SK-N-MC (cell line): ENCODE data around the gene CAMTA1.
"Not testable (repeated sequence)": the region's sequence is repeated elsewhere in the genome, so short reads cannot be mapped to it uniquely, and the experiment has no call there.

Experiments used
- DNase-seq: peaks from one replicate; pipeline ENCODE4 v3.0.0-alpha.2; 2011; ENCODE audit warnings: low read depth, low spot score
- H3K27ac ChIP-seq: fragments of 200-600 bp; sonication (generic); 2 replicates; pipeline ENCODE4 v1.5.1; 2016; ENCODE audit warnings: mixed run types
- H3K36me3 ChIP-seq: fragments of 200-600 bp; sonication (generic); 2 replicates; pipeline ENCODE4 v1.6.1; 2017; ENCODE audit warnings: antibody characterized with exemption, low read length, mixed read lengths; ENCODE audit not compliant: insufficient read depth
- H3K4me3 ChIP-seq: fragments of 200-600 bp; sonication (generic); 2 replicates; pipeline ENCODE4 v1.5.1; 2016
- H3K9ac ChIP-seq: fragments of 200-600 bp; sonication (generic); 2 replicates; pipeline ENCODE4 v1.8.0; 2017; ENCODE audit warnings: mixed run types, mixed read lengths; ENCODE audit not compliant: insufficient read length
- H3K9me3 ChIP-seq: fragments of 200-600 bp; sonication (generic); 2 replicates; pipeline ENCODE4 v1.6.1; 2017; ENCODE audit warnings: low read depth, mild to moderate bottlenecking, antibody characterized with exemption, low read length, moderate library complexity, mixed read lengths
- EZH2 ChIP-seq: fragments of 200-600 bp; sonication (generic); IDR thresholded peaks from one replicate; pipeline ENCODE4 v1.6.1; 2017; ENCODE audit warnings: antibody characterized with exemption
- FOXP2 ChIP-seq: optimal IDR thresholded peaks from 2 replicates; pipeline ENCODE3; 2011; ENCODE audit warnings: mild to moderate bottlenecking, moderate library complexity; ENCODE audit not compliant: insufficient read depth; ENCODE audit errors: extremely low read length, control extremely low read depth
- POLR2AphosphoS5 ChIP-seq: IDR thresholded peaks from 2 replicates; pipeline ENCODE4 v1.6.1; 2012; ENCODE audit warnings: mild to moderate bottlenecking, low read depth, low read length, borderline replicate concordance

The CAMTA1 gene

DNA sequence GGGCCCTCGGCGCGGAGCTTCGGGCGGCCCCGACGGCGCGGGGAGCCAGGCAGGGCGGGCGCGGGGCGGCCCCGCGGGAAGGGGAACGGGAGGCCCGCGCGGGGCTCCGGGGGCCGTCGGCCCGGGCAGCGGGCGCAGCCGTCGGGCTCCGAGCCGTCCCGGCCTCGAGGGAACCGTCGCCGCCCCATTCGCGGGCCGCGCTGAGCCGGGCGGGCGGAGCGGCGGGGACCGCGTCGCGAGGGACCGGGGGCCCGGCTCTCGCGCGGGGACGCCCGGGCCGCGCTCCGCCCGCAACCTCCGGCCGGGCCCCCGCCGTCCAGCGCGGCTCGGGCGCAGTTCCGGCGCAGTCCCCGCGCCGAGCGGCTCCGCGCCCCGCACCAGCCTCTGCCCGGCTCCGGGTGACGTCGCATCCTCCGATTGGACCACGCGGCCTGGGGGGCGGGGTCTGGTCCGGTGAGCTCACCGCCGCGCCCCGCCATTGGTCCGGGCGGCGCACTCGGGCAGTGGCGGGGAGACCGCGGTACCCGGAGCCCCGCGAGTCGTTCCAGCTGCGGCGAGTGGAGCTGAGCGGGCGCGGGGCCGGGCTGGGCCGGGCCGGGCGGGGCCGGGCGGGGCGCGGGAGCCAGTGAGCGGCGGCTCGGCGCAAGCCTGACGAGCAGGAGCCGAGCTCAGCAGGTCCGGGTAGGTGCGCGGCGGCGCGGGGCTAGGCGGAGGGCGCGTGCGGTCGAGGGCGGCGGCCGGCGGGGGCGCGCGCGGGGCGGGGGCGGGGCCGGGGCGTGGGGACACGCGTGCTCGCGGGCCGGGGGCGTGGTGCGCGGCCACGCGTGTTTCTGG, 919.2 kb downstream of the CAMTA1 start:
- no peak for TF ChIP-seq FOXP2
- no peak for TF ChIP-seq POLR2AphosphoS5
- no peak for TF ChIP-seq EZH2
- H3K4me3 ChIP-seq, result peak overlapping the region; percentile 58; the same call in 1 of the 2 replicates
- no peak overlapping the region for H3K9ac ChIP-seq
- H3K9me3 ChIP-seq, result no peaks in the 10 kb centered on the region
- no peak overlapping the region for H3K27ac ChIP-seq
- H3K36me3 ChIP-seq, result no peaks in the 10 kb centered on the region
- DNase-seq, result no peak

DNA sequence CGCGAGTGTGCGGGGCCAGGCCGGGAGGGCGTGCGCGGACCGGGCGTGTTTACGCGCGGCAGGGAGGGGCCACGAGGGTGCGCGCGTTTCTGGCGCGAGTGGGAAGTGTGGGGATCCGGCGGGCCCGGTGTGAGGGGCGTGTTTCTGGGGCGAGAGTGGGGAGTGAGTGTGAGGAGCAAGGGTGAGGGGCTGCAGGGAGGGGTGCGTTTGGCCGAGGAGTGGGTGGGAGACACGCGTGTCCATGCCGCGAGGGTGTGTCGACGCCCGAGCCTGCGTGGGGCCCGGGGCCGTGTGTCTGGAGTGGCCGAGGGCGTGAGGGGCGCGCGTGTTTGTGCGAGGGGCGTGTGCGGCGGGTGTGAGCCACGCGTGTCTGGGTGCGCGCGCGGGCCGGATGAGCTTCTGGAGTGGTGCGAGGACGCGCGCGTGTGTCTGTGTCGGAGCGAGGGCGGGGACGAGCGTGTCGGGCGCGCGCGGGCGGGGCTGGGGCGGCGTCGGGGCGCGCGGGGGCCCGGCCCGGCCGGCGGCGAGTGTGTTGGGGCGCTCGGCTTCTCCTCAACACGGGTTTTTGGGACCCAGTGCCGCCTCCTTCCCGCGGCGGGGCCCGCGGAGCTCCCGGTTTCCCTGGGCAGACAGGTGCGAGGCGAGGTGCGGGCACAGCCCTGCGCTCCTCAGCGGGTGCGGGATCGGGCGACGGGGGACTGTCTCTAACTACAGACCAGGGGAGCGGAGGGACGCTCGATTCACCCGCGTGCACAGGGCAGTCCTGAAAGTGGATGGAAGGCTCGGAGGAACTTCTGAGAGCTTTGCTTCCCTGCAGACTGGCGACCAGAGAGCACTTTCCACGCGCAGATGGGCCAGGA, 920.0 kb downstream of the CAMTA1 start:
- peak; percentile 68 for TF ChIP-seq EZH2
- TF ChIP-seq POLR2AphosphoS5, result no peak
- no peak for TF ChIP-seq FOXP2
- H3K4me3 ChIP-seq, result peak overlapping the region; percentile 58
- H3K27ac ChIP-seq, result no peak overlapping the region
- DNase-seq, result no peak
- no peaks in the 10 kb centered on the region for H3K9me3 ChIP-seq
- no peak overlapping the region for H3K9ac ChIP-seq
- no peaks in the 10 kb centered on the region for H3K36me3 ChIP-seq

DNA sequence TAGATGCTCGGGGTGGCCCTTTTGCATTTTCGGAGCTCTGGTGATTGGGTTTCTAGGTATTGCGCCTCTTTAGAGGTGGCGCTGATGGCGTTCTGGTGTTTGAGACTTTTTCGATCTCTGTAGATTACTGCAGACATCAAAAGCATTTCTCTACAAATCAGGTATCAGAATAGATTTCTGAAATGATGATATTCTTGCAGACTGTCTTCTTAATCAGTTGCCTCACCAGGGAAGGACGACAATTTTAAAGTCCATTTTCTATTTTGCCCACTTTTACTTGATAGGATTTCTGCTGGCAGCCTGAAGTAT, 920.6 kb downstream of the CAMTA1 start:
- no peak for TF ChIP-seq EZH2
- no peak for TF ChIP-seq POLR2AphosphoS5
- TF ChIP-seq FOXP2, result no peak
- no peaks in the 10 kb centered on the region for H3K36me3 ChIP-seq
- H3K27ac ChIP-seq, result no peak overlapping the region
- peak overlapping the region; percentile 5; the same call in 1 of the 2 replicates for H3K4me3 ChIP-seq
- H3K9ac ChIP-seq, result no peak overlapping the region
- no peak for DNase-seq
- H3K9me3 ChIP-seq, result no peaks in the 10 kb centered on the region

DNA sequence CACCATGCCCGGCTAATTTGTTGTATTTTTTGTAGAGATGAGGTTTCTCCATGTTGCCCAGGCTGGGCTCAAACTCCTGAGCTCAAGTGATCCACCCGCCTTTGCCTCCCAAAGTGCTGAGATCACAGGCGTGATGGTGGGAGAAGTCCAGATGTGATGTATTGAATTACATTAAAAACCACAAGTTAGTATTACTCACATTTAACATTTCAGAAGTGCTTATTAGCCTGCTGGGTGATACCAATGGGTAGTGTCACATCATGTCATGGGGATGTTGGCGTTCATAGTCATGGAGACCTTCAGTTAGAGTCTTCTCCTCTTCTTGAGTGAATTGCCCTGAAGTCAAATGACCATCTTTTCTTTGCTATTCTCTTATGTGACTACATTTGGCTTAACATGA, 922.3 kb downstream of the CAMTA1 start:
- H3K36me3 ChIP-seq, result no peaks in the 10 kb centered on the region
- no peak for DNase-seq

DNA sequence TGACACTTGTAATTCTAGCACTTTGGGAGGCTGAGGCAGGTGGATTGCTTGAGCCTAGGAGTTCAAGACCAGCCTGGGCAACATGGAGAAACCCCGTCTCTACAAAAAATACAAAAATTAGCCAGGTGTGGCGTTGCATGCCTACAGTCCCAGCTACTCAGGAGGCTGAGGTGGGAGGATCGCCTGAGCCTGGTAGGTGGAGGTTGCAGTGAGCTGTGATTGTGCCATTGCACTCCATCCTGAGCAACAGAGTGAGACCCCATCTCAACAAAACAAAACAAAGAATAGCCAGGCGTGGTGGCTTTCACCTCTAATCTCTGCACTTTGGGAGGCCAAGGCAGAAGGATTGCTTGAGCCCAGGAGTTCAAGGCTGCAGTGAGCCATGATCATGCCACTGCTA, 922.8 kb downstream of the CAMTA1 start:
- not testable (repeated sequence) for H3K36me3 ChIP-seq, H3K27ac ChIP-seq, DNase-seq

More for the DNA sequence above, 922.3 kb downstream of the CAMTA1 start:
- Histone ChIP-seq H3K27ac (no peak overlapping the region), H3K9me3 (no peaks in the 10 kb centered on the region), H3K9ac (no peak overlapping the region), H3K4me3 (no peak overlapping the region)
- no peak for TF ChIP-seq EZH2
- no peak for TF ChIP-seq POLR2AphosphoS5
- no peak for TF ChIP-seq FOXP2

DNA sequence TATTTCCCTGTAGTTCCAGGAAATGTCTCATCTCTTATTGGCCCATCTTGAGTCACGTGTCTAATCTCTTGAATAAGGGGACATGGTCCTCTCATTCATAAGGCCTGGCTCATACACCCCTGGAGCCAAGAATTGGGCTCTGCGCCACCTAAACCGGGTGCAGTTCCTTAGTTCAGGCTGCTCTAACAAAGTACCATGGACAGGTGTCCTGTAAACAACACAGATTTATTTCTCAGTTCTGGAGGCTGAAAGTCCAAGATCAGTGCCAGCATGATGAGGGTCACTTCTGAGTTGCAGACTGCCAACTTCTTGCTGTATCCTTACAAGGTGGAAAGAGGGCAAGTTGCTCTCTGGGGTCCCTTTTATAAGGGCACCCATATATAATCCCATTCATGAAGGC, 925.6 kb downstream of the CAMTA1 start:
- no peaks in the 10 kb centered on the region for H3K9me3 ChIP-seq
- DNase-seq, result no peak
- TF ChIP-seq FOXP2 (no peak), EZH2 (no peak), POLR2AphosphoS5 (no peak)
- H3K36me3 ChIP-seq, result no peaks in the 10 kb centered on the region
- no peak overlapping the region for H3K9ac ChIP-seq
- H3K4me3 ChIP-seq, result no peak overlapping the region
- no peak overlapping the region for H3K27ac ChIP-seq

More for the DNA sequence above, 922.8 kb downstream of the CAMTA1 start:
- H3K4me3 ChIP-seq, H3K9ac ChIP-seq, H3K9me3 ChIP-seq: not testable (repeated sequence)

DNA sequence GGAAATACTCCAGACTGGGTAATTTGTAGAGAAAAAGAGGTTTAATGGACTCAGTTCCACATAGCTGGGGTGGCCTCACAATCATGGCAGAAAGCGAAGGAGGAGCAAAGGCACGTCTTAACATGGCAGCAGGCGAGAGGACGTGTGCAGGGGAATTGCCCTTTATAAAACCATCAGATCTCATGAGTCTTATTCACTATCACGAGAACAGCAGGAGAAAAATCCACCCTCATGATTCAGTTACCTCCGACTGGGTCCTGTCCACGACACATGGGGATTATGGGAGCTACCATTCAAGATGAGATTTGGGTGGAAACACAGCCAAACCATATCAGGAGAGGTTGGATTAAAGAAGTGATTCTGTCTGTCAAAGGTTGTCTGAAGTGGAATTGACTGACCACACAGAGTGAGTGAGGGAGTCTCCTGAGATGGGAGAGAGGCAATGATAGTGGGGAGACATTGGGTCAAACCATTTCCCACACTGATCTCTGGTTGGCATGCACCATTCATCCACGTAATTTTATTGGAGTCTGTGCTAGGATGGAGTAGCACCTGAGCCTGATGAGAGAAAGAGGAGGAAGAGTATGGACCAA, 927.6 kb downstream of the CAMTA1 start:
- no peak for TF ChIP-seq POLR2AphosphoS5
- no peak for TF ChIP-seq EZH2
- TF ChIP-seq FOXP2, result no peak
- Histone ChIP-seq H3K27ac (no peak overlapping the region), H3K4me3 (no peak overlapping the region), H3K9ac (no peak overlapping the region), H3K36me3 (no peaks in the 10 kb centered on the region), H3K9me3 (no peaks in the 10 kb centered on the region)
- no peak for DNase-seq

DNA sequence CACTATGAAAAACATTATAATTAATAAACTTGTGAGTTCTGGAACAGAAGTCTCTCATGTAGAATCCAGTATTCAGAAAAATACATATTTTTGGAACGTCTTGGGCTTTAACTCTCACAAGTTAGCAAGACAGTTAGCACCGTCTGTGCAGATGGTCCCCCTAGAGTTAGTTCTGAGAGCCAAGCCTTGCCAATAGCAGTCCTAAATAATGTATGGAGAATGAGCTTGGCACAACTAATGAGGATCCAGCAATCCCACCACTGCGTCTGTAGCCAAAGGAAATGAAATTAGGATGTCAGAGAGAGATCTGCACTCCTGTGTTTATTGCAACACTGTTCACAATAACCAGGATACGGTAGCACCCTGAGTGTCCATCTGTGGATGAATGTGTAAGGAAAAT, 931.3 kb downstream of the CAMTA1 start:
- no peak overlapping the region for H3K9ac ChIP-seq
- H3K9me3 ChIP-seq, result no peaks in the 10 kb centered on the region
- H3K4me3 ChIP-seq, result no peak overlapping the region
- no peak for TF ChIP-seq FOXP2
- TF ChIP-seq POLR2AphosphoS5, result no peak
- no peak for TF ChIP-seq EZH2
- no peak for DNase-seq
- no peak overlapping the region for H3K27ac ChIP-seq
- H3K36me3 ChIP-seq, result no peaks in the 10 kb centered on the region
